Activated CD8-positive, alpha-beta memory T cell treated with anti-CD3 and anti-CD28 coated beads for 36 hours (primary cell): ENCODE results near the gene GNLY. TPM values are rescaled to one million over a fixed set of nuclear protein-coding genes. Genes with fewer than 3 reads are reported as not detected.
"Not testable (repeated sequence)": the region's sequence is repeated elsewhere in the genome, so short reads cannot be mapped to it uniquely, and the experiment has no call there.

Experiments
- CTCF ChIA-PET: fragments of 350-600 bp; sonication (Branson Sonifier 250); formaldehyde crosslinking; loops from one replicate; lab custom pipeline; 2021; ENCODE audit warnings: antibody characterized with exemption; lab: Charles Lee
- POLR2A ChIA-PET: fragments of 350-600 bp; sonication (Branson Sonifier 250); formaldehyde crosslinking; loops from one replicate; lab custom pipeline; 2021; ENCODE audit warnings: antibody characterized with exemption; lab: Charles Lee
- total RNA-seq, 2 experiments: library from RNA; stranded (reverse); gene quantifications; one replicate each; pipeline ENCODE4 v1.2.3, GENCODE V29; 2021

Gene GNLY
- total RNA-seq, result 10 to 100 TPM; 18.6 to 22.1 TPM

DNA sequence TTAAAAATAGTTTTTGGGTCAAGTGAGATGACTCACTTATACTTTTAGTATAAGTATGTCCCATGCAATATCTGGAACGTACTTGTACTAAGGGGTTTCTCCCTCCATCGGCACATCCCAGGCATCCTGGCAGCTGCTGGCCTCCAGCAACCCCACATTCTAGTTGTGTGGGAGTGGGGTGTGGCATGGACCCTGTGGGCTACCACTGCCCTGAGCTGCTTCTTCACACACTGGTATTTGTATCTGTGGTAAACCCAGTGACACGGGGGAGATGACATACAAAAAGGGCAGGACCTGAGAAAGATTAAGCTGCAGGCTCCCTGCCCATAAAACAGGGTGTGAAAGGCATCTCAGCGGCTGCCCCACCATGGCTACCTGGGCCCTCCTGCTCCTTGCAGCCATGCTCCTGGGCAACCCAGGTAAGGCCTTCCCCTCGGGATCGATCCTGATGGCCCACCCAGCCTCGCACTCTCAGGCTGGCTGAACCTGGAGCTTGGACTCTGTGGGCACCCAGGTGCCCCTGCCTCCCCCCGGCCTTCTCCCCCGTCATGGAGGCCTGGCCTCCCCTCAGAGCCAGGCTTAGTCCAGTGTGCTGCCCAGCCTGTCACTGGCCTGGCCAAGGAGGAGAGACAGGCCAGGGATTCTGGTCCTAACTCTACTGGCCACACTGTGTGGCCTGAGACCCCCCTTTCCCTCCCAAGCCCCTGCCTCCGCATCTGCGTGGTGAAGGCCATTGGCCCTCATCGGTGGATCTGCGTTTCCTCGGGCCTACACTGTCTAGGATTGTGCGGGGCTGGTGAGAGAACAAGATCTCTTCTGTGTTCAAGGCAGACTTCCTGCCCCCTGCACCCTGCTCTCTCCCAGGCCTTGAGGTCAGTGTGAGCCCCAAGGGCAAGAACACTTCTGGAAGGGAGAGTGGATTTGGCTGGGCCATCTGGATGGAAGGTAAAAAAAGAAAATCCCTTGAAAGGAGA lies at the start of gene GNLY:
TSS of gene GNLY (plus strand) at position 307 of the 974 bp plus-strand sequence. CDS start at position 368, 61 bp downstream.
- ChIA-PET POLR2A (interaction anchor here (1.0 kb wide), 1 partner anchor 14 kb away, joined by 3 read pairs; no protein-coding TSS in a partner anchor), CTCF (interaction anchor here (1.6 kb wide), 1 partner anchor 13 kb away, joined by 3 read pairs; no protein-coding TSS in a partner anchor)

DNA sequence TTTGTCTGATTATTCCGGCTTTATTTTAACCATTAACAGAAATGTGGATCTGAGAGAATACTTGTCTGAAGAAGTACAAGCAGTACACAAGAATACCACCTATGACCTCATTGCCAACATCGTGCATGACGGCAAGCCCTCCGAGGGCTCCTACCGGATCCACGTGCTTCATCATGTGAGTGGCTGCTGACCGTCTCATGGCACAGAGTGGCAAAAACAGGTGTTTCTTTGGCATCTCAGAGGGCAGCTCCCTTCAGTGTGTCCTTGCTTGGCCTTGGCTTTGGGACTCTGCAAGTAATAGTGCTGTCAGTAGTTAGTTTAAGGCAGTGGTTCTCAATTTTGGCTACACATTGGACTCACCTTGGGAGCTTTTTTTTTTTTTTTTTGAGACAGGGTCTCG lies 49.2 kb upstream of the GNLY start:
- POLR2A ChIA-PET, result no interaction called here

DNA sequence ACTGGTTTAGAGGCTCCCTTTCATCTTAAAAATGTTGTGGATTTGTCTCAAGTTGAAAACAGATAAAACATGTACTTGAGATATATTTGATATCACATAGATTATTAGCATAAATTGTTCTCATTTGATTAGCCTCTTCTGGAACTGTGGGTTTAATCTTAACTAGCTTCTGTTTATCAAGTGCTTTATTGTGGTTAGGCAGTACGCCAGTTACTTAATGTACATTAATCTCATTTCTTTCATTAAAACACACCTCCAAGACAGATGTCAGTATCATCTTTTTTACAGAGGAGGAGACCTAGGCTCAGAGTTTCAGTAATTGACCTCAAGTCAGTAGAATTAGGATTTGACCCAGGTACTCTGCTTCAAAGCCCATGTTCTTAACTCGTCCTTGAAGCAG lies 48.0 kb upstream of the GNLY start:
- POLR2A ChIA-PET, result no interaction called here
- CTCF ChIA-PET, result interaction anchor here (1.7 kb wide), 1 partner anchor 13 kb away, joined by 4 read pairs; no protein-coding TSS in a partner anchor

More for the DNA sequence above, 49.2 kb upstream of the GNLY start:
- CTCF ChIA-PET, result interaction anchor here (0.6 to 0.7 kb wide), 2 partner anchors 20 to 37 kb away, joined by 3 to 4 read pairs; no protein-coding TSS in a partner anchor

DNA sequence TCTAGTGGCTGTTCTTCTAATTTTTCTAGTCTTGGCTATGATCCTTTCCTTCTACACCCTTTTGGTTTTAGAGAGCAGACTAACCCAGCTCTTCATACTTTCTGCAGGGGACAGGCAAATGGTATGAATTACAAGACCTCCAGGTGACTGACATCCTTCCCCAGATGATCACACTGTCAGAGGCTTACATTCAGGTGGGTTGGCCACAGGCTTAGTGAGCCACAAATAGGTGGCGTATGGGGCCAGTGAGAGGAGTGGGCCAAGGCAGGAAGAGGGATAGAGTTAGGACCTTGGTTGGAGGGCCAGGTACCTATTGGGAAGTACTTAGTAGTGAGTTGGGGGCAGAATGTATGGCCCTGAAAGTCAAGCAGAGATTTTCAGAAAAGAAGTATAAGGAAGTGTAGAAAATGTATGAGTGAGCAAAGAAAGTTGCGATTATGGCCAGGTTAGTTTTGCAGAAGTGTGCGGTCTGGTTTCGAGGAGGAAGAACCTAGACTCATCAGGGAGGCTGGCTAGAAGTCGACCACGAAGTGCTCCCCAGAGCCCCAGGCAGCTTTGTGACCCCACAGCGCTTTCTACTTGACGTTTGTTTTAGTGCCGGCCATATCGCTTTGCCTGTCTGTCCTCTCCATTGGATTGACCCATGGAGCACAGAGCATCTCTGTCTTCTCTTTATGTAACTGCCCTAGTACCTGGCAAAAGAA lies 46.2 kb upstream of the GNLY start:
- POLR2A ChIA-PET, result no interaction called here
- CTCF ChIA-PET, result interaction anchor here (1.1 to 1.7 kb wide), 2 partner anchors 10 to 96 kb away, joined by 3 to 4 read pairs; no protein-coding TSS in a partner anchor

DNA sequence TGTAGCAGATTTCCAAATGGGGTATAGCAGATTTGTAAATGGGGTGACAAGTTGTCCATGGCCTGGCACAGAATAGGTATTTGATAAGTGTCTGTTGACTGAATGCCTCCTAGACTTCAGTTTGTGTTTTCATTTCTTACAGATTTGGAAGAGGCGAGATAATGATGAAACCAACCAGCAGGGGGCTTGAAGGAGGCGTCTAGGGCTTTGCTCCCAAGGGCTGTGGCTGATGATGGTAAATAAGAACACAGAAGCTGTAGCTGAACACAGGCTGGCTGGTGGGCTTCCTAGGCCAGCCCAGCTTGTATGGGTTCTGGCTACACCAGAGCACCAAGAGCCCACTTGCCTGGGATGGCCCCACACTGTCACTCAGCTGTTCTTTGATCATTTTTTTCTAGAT lies 45.5 kb upstream of the GNLY start:
- POLR2A ChIA-PET, result no interaction called here
- CTCF ChIA-PET, result interaction anchor here (0.6 to 1.7 kb wide), 4 partner anchors 9 to 96 kb away, joined by 3 to 4 read pairs (median 4); partner anchors contain the start of gene C2orf68

DNA sequence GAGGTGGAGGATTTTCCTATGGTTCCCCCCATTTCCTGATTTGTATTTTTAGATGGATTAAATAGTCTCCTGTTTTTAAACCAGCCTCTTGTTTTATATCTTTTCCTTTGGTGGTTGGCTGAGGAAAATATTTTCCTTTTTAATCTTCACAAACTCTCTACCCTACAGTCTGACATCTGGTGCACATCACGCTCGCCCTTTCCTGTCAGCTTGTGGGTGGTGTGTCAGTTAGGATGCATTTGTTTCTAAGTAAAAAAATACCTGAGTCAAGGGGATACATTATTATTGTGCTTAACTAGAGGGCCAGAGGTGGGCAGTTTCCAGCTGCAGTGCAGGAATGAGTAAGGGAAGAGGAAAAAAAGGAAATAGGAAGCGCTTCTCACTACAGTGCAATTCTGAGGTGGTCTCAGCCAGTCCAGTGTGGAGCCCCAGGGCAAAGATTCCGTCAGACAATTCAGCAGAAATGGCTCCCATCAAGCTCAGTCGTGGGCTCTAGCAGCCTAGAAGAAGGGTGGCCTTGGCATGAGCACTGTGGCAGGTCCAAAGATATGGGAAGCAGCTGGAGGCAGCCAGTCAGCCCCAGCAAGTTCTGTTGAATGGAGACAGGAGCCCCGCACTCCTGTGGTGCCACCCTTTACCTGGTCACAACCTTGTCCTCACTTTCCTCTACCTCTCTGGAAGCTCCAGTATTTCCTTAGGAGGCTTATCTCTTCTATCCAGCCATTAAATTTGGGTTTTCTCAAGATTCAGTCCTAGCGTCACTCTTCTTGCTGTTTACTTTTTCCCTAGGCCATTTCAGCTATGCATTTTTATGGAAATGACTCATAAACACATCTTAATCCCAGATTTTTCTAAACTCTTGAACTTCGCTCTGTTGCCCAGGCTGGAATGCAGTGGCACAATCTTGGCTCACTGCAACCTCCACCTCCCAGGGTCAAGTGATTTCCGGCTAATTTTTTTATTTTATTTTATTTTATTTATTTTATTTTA lies 44.7 kb upstream of the GNLY start:
- POLR2A ChIA-PET, result no interaction called here
- CTCF ChIA-PET, result interaction anchor here (0.6 to 1.7 kb wide), 4 partner anchors 10 to 38 kb away, joined by 3 to 4 read pairs (median 4); partner anchors contain the start of gene C2orf68

DNA sequence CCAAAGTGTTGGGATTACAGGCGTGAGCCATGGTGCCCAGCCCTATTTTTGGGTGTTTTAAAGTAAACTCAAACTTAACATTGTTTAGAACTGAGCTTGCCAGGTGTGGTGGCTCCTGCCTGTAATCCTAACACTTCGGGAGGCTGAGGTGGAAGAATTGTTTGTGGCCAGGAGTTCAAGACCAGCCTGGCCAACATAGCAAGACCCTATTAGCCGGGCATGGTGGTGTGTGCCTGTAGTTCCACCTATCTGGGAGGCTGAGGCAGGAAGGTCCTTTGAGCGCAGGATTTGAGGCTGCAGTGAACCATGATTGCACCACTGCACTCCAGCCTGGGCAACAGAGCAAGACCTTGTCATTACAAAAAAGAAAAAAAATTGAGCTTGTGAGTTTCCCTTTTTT lies 43.7 kb upstream of the GNLY start:
- CTCF ChIA-PET, result no interaction called here
- POLR2A ChIA-PET, result no interaction called here

DNA sequence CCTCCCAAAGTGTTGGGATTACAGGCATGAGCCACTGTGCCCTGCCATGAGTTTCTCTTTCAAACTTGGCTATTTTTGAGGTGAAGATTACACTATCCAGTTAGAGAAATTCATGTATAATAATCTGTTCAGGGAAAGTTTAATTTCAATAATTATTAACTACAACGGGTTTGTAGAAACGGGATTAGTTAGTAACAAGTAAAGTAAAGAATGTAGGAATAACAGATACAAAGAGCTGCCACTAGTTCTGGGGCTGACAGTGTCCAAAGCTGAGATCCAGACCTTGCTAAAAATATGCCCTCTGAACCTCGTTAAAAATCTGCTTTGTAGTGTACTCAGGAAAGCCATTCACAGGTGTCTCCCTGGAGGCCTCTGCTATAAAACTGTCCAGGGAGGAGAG lies 43.1 kb upstream of the GNLY start:
- POLR2A ChIA-PET, result no interaction called here
- CTCF ChIA-PET, result no interaction called here

DNA sequence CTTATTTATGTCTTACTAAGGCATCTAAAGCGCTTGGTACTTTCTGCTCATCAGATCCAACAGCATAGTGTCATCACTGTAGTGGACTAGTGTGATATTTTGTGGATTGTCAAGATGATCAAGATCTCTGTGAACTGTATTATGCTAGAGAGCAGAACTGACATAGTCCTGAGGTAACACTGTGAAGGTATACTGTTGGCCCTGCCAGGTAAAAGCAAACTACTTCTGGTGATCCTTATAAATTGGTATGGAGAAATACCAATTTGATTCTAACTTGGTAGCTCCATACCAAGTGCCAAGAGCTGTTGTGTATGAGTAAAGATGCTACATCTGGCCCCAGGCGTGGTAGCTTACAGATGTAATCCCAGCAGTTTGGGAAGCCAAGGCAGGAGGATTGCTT lies 42.1 kb upstream of the GNLY start:
- POLR2A ChIA-PET, result interaction anchor here (0.7 to 1.2 kb wide), 2 partner anchors 113 to 222 kb away, joined by 3 to 6 read pairs; partner anchors contain the start of gene MAT2A
- CTCF ChIA-PET, result interaction anchor here (0.8 to 1.7 kb wide), 2 partner anchors 15 to 55 kb away, joined by 4 read pairs; no protein-coding TSS in a partner anchor

DNA sequence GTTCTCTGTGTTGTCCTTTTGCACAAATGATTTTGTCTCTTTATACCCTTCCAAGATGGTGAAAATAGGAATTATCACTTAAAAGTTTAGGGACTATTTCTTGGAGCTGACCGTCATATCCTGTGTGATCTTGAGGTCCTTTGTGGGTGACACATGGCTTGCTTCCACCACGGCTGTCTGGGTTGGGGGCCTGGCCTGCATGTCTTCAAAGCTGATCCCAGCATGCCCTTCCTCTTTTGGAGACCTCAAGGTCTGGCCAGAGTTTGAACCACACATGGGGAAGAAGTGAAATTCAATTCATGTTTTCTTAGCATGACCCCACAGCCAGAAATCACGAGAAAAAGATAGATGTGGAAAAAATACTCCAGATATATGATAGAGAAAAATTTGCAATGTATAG lies 40.2 kb upstream of the GNLY start:
- CTCF ChIA-PET, result no interaction called here

DNA sequence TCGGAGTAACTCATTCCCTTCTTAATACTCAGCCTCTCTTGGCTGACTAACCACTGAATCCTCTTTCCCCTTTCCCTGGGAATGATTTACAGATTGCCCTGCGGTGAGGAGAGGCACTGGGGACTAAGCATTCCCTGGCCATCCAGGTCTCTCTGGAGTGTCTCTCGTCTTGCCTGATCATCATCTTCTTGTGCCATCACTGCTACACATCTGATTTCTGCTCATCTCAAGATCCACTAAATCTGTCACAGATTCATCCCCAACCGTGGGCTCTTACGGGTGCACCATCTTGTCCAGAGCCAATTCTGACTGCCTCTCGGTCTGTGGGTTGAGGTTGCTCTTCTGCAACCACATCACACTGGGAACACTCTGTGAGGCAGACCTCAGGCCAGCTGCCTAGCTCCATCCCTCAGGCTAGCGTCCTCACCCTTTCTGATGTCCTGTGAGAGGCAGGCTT lies 38.2 kb upstream of the GNLY start:
- CTCF ChIA-PET, result interaction anchor here (1.3 kb wide), 1 partner anchor 18 kb away, joined by 3 read pairs; no protein-coding TSS in a partner anchor
- POLR2A ChIA-PET, result no interaction called here

More for the DNA sequence above, 40.2 kb upstream of the GNLY start:
- POLR2A ChIA-PET, result interaction anchor here (0.6 kb wide), 2 partner anchors 62 to 93 kb away, joined by 4 to 5 read pairs; partner anchors contain the start of gene GGCX

DNA sequence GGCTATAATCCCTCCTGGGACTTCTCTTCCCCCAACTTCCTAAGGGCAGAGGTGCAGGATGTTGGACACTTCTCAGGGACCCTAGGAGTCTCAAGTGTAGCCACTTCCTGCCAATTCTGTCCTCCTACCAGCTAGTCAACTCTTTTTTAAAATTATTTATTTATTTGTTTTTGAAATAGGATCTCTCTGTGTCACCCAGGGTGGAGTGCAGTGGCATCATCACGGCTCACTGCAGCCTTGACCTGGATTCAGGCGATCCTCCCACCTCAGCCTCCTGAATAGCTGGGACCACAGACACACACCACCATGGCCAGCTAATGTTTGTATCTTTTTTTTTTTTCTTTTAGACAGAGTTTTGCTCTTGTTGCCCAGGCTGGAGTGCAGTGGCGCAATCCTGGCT lies 37.7 kb upstream of the GNLY start:
- ChIA-PET POLR2A (no interaction called here), CTCF (interaction anchor here (1.3 kb wide), 1 partner anchor 19 kb away, joined by 3 read pairs; no protein-coding TSS in a partner anchor)

DNA sequence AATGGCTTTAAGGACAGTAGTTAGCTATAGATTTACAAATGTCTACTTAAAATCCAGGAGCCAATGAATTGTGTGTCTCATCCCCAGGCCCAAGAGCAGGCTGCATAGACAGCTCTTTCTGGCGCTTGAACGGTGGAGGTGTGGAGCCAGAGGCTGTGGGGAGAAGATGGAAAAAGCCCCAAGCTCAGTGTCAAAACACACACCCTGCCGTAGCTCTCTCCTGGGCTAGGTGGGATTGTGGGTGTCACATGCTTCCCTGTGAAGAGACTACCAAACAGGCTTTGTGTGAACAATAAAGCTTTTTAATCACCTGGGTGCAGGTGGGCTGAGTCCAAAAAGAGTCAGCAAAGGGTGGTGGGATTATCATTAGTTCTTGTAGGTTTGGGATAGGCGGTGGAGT lies 36.8 kb upstream of the GNLY start:
- CTCF ChIA-PET, result interaction anchor here (0.6 to 2.8 kb wide), 2 partner anchors 20 to 442 kb away, joined by 3 to 9 read pairs; no protein-coding TSS in a partner anchor
- POLR2A ChIA-PET, result interaction anchor here (0.7 kb wide), 1 partner anchor 22 kb away, joined by 4 read pairs; no protein-coding TSS in a partner anchor

DNA sequence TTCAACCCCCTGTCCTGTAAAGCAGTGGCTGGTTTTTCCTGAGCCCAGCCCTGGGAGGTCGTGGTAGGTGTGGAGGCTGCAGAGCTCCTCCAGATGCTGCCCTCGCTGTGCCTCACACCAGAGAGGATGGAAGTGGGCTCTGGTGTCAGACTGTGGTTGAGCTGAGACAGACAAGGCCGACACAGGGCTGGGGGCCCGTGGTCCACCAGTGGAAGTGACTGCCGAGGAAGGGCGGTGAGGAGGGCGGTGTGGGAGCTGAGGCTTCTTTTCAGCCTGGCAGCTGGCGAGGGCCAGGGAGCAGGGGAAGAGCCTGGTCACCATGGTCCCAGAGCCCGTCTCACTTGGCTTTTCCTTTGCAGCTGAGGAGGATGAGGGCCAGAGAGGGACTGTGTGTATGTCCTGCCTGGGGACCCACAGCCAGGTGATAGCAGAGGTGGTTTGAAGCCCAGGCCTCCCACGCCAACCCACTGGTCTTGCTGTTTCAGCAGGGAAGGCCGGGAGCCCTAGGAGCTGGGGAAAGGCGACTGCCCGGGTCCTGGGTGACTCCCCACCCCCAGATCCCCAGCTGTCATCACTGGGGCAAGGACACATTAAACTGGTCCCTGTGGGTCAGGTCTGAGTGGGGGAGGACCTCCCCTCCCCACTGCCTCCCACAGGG lies 34.7 kb upstream of the GNLY start:
- ChIA-PET CTCF (interaction anchor here (0.7 to 2.8 kb wide), 4 partner anchors 13 to 85 kb away, joined by 4 to 9 read pairs (median 4); no protein-coding TSS in a partner anchor), POLR2A (no interaction called here)

DNA sequence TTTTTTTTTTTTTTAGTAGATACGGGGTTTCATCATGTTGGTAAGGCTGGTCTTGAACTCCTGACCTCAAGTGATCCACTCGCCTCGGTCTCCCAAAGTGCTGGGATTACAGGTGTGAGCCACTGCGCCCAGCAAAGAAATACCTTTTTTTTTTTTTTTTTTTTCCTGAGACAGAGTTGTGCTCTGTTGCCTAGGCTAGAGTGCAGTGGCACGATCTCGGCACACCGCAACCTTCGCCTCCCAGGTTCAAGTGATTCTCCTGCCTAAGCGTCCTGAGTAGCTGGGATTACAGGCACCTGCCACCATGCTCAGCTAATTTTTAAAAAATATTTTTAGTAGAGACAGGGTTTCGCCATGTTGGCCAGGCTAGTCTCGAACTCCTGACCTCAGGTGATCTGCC lies 33.9 kb upstream of the GNLY start:
- CTCF ChIA-PET, result interaction anchor here (0.6 to 2.8 kb wide), 7 partner anchors 14 to 206 kb away, joined by 3 to 9 read pairs (median 4); no protein-coding TSS in a partner anchor
- POLR2A ChIA-PET, result not testable (repeated sequence)

DNA sequence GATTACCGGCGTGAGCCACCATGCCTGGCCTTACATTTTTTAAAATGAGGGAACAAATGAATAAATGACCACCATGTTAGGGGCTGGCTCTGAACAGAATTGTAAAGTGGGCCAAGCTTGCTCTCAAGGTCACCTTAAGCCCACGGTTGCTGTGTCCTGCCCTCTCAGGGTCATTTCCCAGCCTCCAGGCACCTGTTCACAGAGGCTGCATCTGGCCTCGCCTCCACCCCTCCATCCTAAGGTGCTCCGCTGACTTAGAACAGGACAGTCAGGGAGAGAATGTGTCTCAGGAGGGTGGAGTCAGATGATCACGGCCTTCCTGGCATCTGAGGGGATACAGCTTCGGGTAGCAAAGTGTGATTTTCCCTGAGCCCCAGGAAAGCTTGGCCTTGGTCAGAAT lies 33.4 kb upstream of the GNLY start:
- CTCF ChIA-PET, result interaction anchor here (0.7 kb wide), 2 partner anchors 39 to 206 kb away, joined by 4 read pairs; no protein-coding TSS in a partner anchor

More for the DNA sequence above, 33.4 kb upstream of the GNLY start:
- POLR2A ChIA-PET, result no interaction called here
